ENCODE data around the gene SIX1.

The SIX1 gene

DNA sequence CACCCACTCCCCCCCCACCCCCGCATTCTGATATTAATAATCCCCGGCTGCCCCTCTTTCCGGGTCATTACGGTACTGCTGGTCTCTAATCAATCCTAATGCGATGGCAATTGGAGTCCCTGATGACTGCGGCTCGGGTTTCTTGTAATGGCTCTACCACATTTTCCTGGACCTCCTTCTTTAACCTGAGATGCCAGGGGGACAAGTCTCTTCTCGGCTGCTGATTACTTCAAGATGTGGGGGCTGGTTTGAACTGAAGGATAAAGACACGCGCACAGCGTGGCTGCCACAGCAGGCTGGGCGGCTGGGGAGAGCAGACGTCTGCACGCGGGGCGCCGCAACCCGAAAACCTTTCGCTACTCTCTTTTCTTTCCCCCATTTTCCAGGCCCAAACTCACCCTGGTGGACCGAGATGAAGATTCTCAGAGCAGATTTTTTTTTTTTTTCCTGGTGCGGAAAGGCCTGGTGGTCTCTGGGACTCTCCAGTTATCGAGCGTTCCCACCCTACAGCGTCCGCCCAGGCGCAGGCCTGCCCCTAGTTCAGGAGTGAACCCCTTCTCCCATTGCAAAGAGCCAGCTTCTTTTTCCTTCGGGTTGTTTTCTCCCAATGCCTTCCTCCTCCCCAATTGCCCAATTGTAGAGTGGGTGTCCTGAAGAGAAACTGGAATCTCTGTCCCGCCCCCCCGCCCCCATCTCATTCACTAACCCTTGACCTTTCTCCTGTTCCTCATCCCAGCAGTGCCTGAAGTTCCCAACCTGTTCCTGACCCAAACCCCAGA lies 6.0 kb upstream of the SIX1 start:
- peaks cover 74 to 91% of the 10 kb centered on the region in 2 donors for H3K27me3 ChIP-seq (ENCODE audit: control insufficient read depth in 1 of 2, insufficient read depth in 2 of 2, low read length in 2 of 2)
- no peak overlapping the region for H3K27ac ChIP-seq (ENCODE audit: low read length)
- H3K4me3 ChIP-seq (ENCODE audit: low read length in 2 of 2) = no peak overlapping the region

DNA sequence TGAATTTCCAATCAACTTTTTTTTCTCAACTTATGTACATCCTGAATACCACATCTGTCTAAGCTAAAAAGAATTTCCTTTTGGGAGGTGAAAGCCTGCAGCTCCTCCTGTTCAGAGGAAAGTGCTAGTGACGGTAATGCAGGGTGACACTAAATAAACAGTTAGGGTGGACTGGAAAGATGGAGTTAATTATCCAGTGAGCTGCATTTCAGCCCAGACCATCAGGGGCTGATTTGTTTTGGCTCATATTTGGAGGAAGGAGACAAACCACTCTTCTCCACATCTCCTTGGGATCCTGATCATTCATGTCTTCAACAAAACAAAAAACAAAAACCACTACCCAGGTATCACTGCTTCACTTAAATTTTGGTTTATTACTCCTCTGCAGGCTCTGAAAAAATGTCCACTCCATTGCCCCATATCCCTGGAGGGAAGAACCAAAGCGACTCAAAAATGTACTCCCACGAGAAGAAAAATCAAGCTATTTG lies 5.1 kb upstream of the SIX1 start:
- H3K27me3 ChIP-seq (ENCODE audit: control insufficient read depth in 1 of 2, insufficient read depth in 2 of 2, low read length in 2 of 2) = peaks cover 82 to 95% of the 10 kb centered on the region in 2 donors
- no peak overlapping the region for H3K9ac ChIP-seq (ENCODE audit: low read length in 2 of 2)
- peaks cover 33% of the 10 kb centered on the region for H3K4me1 ChIP-seq (ENCODE audit: control insufficient read depth, insufficient read depth, low read length)

More for the DNA sequence above, 6.0 kb upstream of the SIX1 start:
- Histone ChIP-seq H3K36me3 (ENCODE audit: control insufficient read depth in 2 of 2, insufficient read depth in 2 of 2, low read length in 2 of 2) (no peaks in the 10 kb centered on the region), H3K9me3 (ENCODE audit: control insufficient read depth in 2 of 2, low read length in 2 of 2) (peaks cover 0 to 3% of the 10 kb centered on the region in 2 donors), H3K9ac (ENCODE audit: low read length in 2 of 2) (no peak overlapping the region), H3K4me1 (ENCODE audit: control insufficient read depth, insufficient read depth, low read length) (peaks cover 25% of the 10 kb centered on the region)

DNA sequence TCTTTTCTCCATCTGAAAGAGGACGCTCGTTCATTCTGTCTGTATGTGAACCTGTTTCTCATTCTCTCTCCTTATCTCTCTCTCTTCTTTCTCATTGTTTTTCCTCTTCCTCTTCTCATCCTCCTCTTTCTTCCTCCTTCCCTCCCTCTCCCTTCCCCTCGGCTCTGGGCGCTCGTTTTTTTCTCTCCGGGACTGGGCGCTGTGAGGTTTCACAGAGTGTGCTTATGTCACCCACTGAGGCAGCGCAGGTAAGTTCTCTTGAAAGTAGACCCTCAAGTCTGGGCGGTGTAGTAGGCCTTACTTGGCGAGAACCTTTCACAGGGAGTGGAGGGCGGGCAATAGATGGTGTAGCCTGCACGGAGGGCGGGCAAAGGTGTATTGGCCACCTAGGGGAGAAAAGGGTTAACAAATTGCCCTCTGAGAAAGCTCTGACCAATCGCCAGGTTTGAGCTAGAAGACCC lies 4.5 kb upstream of the SIX1 start:
- no peak overlapping the region for H3K9ac ChIP-seq (ENCODE audit: low read length in 2 of 2)
- peaks cover 84 to 94% of the 10 kb centered on the region in 2 donors for H3K27me3 ChIP-seq (ENCODE audit: control insufficient read depth in 1 of 2, insufficient read depth in 2 of 2, low read length in 2 of 2)
- peaks cover 40% of the 10 kb centered on the region for H3K4me1 ChIP-seq (ENCODE audit: control insufficient read depth, insufficient read depth, low read length)
- no peak overlapping the region for H3K27ac ChIP-seq (ENCODE audit: low read length)
- H3K4me3 ChIP-seq (ENCODE audit: low read length in 2 of 2) = no peak overlapping the region
- H3K9me3 ChIP-seq (ENCODE audit: control insufficient read depth in 2 of 2, low read length in 2 of 2) = peaks cover 0 to 3% of the 10 kb centered on the region in 2 donors
- no peaks in the 10 kb centered on the region for H3K36me3 ChIP-seq (ENCODE audit: control insufficient read depth in 2 of 2, insufficient read depth in 2 of 2, low read length in 2 of 2)

More for the DNA sequence above, 5.1 kb upstream of the SIX1 start:
- H3K36me3 ChIP-seq (ENCODE audit: control insufficient read depth in 2 of 2, insufficient read depth in 2 of 2, low read length in 2 of 2) = no peaks in the 10 kb centered on the region
- peaks cover 0 to 3% of the 10 kb centered on the region in 2 donors for H3K9me3 ChIP-seq (ENCODE audit: control insufficient read depth in 2 of 2, low read length in 2 of 2)
- H3K4me3 ChIP-seq (ENCODE audit: low read length in 2 of 2) = no peak overlapping the region
- no peak overlapping the region for H3K27ac ChIP-seq (ENCODE audit: low read length)

DNA sequence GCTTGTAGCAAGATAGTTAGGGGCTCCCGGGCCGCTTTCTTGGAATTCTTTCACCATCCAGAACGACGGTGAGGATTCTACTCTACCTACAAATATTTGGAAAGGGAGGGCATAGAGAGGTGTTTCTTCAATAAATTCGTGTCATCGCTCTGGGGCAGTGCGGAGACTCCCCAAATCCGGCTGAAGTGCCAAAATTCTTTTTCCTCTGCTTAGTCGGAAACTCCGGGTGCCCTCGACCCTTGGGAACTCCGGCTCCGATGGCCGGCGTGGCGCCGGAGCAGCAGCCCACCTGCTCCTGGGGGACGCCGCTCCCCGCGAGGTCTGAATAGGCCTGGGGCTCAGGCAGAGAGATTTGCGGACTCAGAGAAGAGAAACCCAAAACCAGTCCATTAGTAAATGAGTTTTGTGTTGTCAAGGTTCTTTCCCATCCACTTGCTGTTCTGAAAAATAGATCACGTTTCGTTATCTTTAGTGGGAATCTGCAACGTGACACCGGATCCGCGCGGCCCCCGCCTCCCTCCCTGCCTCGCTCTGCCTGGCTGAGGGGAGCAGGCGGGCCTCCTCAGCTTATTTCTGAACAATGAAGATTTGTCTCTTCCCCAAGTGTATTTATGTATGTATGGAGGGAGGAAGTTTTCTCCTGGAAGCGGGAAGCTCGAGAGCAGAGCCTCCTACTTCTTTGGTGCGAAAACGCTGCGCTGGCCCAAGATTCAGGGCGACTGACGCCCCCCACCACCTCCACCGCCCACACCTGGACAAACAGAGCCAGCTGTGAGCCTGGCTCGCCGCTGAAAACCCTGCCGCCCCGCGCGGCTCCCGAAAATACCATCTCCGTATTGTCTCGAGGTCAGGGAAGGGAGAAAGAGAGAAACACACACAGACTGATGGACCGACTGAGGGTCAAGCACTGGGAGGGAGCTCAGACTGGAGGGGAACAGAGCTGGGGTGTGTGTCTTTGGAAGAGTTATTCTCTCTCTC lies 3.7 kb upstream of the SIX1 start:
- H3K36me3 ChIP-seq (ENCODE audit: control insufficient read depth in 2 of 2, insufficient read depth in 2 of 2, low read length in 2 of 2) = no peaks in the 10 kb centered on the region
- no peak overlapping the region for H3K27ac ChIP-seq (ENCODE audit: low read length)
- H3K9me3 ChIP-seq (ENCODE audit: control insufficient read depth in 2 of 2, low read length in 2 of 2) = peaks cover 0 to 3% of the 10 kb centered on the region in 2 donors
- H3K27me3 ChIP-seq (ENCODE audit: control insufficient read depth in 1 of 2, insufficient read depth in 2 of 2, low read length in 2 of 2) = peaks cover 85 to 94% of the 10 kb centered on the region in 2 donors
- no peak overlapping the region for H3K9ac ChIP-seq (ENCODE audit: low read length in 2 of 2)
- peaks cover 46% of the 10 kb centered on the region for H3K4me1 ChIP-seq (ENCODE audit: control insufficient read depth, insufficient read depth, low read length)
- H3K4me3 ChIP-seq (ENCODE audit: low read length in 2 of 2) = no peak overlapping the region

DNA sequence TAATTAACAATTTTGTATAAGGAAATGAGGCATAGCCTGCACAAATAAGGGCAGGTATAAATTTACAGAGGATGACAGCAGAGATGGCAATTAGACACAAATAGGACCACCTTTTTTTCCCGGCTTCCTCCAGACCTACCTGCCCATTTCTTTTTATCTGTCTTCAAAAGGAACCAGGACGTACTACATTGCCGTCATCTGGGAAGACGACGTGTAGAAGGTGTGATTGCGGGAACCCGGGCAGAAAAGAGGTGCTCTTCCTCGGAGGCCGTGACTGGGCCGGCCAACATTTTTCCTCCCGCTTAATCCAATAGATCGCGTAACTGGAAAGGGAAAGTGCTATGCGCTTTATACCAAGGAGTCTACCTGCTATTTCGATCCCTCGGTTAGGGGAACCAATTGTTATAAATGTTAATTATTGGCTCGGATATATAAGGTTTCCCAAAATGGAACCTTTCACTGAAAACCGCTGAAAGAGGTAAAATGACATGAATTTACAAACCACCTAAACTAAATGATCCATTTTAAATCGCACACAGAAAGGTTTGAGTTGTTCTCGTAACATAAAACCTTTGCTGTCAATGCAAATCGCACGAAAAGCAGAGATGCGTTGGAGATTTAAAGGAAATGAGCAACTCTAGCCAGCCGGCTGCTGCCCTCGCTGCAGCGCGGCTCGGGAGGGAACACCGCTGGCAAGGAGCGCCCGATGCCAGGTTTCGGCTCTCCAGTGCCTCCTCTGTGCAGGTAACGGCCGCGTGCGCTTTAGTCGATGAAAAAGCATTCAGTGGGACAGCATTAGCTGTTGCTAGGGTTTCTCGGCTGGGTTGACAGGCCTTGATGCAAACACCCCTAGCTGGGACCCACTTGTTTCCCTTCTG lies 2.8 kb upstream of the SIX1 start:
- Histone ChIP-seq H3K27me3 (ENCODE audit: control insufficient read depth in 1 of 2, insufficient read depth in 2 of 2, low read length in 2 of 2) (peaks cover 87 to 94% of the 10 kb centered on the region in 2 donors), H3K36me3 (ENCODE audit: control insufficient read depth in 2 of 2, insufficient read depth in 2 of 2, low read length in 2 of 2) (no peaks in the 10 kb centered on the region), H3K4me1 (ENCODE audit: control insufficient read depth, insufficient read depth, low read length) (peaks cover 47% of the 10 kb centered on the region), H3K4me3 (ENCODE audit: low read length in 2 of 2) (no peak overlapping the region), H3K27ac (ENCODE audit: low read length) (no peak overlapping the region), H3K9me3 (ENCODE audit: control insufficient read depth in 2 of 2, low read length in 2 of 2) (peaks cover 0 to 3% of the 10 kb centered on the region in 2 donors), H3K9ac (ENCODE audit: low read length in 2 of 2) (no peak overlapping the region)

DNA sequence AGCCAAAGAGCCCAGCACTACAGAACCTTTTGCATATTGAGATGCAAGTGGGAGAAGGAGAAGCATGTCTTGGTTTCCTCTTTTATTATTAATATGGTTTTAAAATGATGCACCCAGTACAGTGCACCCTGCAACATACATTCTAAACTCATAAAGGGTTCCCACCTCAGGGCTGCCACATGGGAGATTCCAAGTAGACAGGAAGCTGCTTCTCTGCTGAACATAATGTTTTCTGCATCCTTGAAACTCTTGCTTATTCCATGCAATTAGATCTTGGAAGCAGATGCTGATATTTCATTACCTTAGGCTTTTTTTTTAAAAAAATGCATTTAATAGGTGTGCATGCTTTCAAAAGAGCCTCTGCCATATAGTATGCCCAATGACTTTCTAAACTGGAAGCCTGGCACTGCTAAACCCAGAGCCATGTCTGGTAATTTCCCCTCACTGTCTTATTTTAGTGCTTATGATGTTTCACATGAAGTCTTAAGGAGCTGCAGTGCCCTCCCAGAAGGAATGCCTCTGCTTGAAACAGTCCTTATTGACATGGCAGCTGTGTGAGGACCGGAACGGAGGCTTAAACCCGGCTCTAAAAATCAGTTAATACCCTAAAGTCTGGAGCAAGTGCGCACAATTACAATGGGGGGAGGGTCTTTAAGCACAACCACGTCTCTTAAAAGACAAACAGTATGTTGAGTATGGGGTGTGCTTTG lies 2.0 kb upstream of the SIX1 start:
- Histone ChIP-seq H3K4me1 (ENCODE audit: control insufficient read depth, insufficient read depth, low read length) (peaks cover 44% of the 10 kb centered on the region), H3K9ac (ENCODE audit: low read length in 2 of 2) (no peak overlapping the region), H3K27ac (ENCODE audit: low read length) (no peak overlapping the region), H3K36me3 (ENCODE audit: control insufficient read depth in 2 of 2, insufficient read depth in 2 of 2, low read length in 2 of 2) (no peaks in the 10 kb centered on the region), H3K9me3 (ENCODE audit: control insufficient read depth in 2 of 2, low read length in 2 of 2) (peaks cover 0 to 3% of the 10 kb centered on the region in 2 donors), H3K4me3 (ENCODE audit: low read length in 2 of 2) (no peak overlapping the region), H3K27me3 (ENCODE audit: control insufficient read depth in 1 of 2, insufficient read depth in 2 of 2, low read length in 2 of 2) (peaks cover 89 to 94% of the 10 kb centered on the region in 2 donors)

DNA sequence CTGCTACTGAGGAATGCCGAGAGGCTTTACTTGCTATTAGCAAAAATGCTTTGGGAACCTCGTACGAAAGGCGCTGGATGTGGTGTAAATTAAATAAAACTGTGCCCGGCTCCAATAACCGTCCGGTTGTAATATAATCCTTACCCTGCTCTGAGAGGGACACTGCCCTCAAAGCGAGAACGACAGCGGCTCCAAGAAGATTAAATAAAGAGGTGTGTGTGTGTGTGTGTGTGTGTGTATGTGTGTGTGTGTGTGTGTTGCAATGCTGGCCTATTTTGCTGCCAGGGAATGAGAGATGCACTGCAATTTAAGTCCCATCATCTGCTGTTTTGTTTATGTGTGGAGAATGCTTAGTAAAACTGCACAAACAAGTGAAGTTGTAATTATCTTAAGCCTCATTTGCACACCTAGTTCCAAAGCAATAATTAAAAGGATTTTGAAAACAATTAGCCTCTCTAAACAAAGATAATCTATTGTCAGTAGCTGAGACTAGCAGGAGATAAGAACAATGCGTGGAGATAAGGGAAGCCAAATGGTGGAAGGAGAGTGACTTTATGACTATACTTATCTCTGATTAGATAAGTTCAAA lies 1.2 kb upstream of the SIX1 start:
- peaks cover 0 to 3% of the 10 kb centered on the region in 2 donors for H3K9me3 ChIP-seq (ENCODE audit: control insufficient read depth in 2 of 2, low read length in 2 of 2)
- no peak overlapping the region for H3K27ac ChIP-seq (ENCODE audit: low read length)
- H3K4me1 ChIP-seq (ENCODE audit: control insufficient read depth, insufficient read depth, low read length) = peaks cover 41% of the 10 kb centered on the region
- peaks cover 90 to 96% of the 10 kb centered on the region in 2 donors for H3K27me3 ChIP-seq (ENCODE audit: control insufficient read depth in 1 of 2, insufficient read depth in 2 of 2, low read length in 2 of 2)
- peak overlapping the region in 1 of 2 donors; percentile 22 for H3K4me3 ChIP-seq (ENCODE audit: low read length in 2 of 2)
- H3K9ac ChIP-seq (ENCODE audit: low read length in 2 of 2) = no peak overlapping the region
- H3K36me3 ChIP-seq (ENCODE audit: control insufficient read depth in 2 of 2, insufficient read depth in 2 of 2, low read length in 2 of 2) = no peaks in the 10 kb centered on the region

DNA sequence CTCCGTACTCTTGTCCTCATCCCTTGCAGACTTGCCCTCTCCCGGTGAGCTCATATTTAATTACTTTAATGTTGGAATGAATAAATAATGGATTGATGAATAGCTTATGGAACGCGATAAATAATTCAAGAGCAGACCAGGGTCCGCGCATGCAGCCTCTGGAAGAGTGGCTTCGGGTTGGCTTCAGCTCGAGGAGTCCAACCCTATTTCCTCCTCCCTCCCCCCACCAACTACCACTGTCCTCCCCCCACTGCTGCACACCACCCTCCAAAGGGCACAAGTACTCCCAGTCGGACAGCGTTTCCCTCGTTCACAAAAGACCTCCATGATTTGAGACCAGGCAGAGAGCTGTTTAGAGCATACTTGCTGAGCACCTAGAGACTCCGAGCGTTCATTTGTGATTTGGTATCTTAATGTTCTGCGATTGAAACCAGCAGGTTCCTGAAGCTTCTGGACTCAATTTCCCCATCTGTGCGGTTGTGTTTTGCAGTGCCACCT lies 647 bp upstream of the SIX1 start:
- H3K36me3 ChIP-seq (ENCODE audit: control insufficient read depth in 2 of 2, insufficient read depth in 2 of 2, low read length in 2 of 2) = no peaks in the 10 kb centered on the region
- H3K4me3 ChIP-seq (ENCODE audit: low read length in 2 of 2) = peak overlapping the region; percentile 62 to 75
- peaks cover 0 to 3% of the 10 kb centered on the region in 2 donors for H3K9me3 ChIP-seq (ENCODE audit: control insufficient read depth in 2 of 2, low read length in 2 of 2)
- peaks cover 41% of the 10 kb centered on the region for H3K4me1 ChIP-seq (ENCODE audit: control insufficient read depth, insufficient read depth, low read length)
- H3K9ac ChIP-seq (ENCODE audit: low read length in 2 of 2) = no peak overlapping the region
- no peak overlapping the region for H3K27ac ChIP-seq (ENCODE audit: low read length)
- H3K27me3 ChIP-seq (ENCODE audit: control insufficient read depth in 1 of 2, insufficient read depth in 2 of 2, low read length in 2 of 2) = peaks cover 87 to 96% of the 10 kb centered on the region in 2 donors

DNA sequence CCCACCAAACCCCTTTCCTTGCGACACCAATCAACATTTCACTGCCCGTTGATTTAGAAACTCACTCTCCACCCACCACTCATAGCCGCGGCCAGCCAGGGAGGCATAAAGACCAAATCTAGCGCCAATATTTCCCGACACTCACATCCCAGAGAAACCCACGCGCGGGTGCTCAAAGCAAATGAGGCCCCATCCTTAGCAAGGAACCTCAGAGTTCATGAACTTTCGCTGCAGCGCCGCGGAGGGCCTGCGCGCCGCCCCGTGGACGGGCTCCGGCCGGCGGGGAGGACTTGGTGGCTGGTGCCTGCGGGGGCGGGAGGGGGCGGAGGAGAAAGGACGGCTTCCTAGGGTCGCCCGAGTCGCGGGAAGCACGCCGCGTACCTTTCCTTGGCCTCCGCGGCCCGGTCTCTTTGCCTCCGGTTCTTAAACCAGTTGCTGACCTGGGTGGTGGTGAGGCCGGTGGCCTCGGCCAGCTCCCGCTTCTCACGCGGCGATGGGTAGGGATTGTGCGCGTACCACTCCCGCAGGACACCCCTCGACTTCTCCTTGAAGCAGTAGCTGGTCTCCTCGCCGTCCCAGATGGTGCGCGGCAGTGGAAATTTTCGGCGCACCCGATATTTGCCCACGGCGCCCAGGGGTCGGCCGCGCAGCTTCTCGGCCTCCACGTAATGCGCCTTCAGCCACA lies 886 bp downstream of the SIX1 start:
- Histone ChIP-seq H3K9me3 (ENCODE audit: control insufficient read depth in 2 of 2, low read length in 2 of 2) (peaks cover 0 to 3% of the 10 kb centered on the region in 2 donors), H3K9ac (ENCODE audit: low read length in 2 of 2) (no peak overlapping the region), H3K27ac (ENCODE audit: low read length) (no peak overlapping the region), H3K4me1 (ENCODE audit: control insufficient read depth, insufficient read depth, low read length) (peaks cover 41% of the 10 kb centered on the region), H3K4me3 (ENCODE audit: low read length in 2 of 2) (peak overlapping the region; percentile 15 to 75), H3K36me3 (ENCODE audit: control insufficient read depth in 2 of 2, insufficient read depth in 2 of 2, low read length in 2 of 2) (no peaks in the 10 kb centered on the region), H3K27me3 (ENCODE audit: control insufficient read depth in 1 of 2, insufficient read depth in 2 of 2, low read length in 2 of 2) (peaks cover 89 to 98% of the 10 kb centered on the region in 2 donors)
